HG03045 (cell line): ENCODE results near the gene CGN.

Experiments
- ATAC-seq: cut with Tn5 transposase; IDR thresholded peaks from one replicate; pipeline ENCODE4 v1.9.1; 2021; ENCODE audit warnings: mild to moderate bottlenecking, moderate library complexity; ENCODE audit not compliant: unreplicated experiment

CGN gene

DNA sequence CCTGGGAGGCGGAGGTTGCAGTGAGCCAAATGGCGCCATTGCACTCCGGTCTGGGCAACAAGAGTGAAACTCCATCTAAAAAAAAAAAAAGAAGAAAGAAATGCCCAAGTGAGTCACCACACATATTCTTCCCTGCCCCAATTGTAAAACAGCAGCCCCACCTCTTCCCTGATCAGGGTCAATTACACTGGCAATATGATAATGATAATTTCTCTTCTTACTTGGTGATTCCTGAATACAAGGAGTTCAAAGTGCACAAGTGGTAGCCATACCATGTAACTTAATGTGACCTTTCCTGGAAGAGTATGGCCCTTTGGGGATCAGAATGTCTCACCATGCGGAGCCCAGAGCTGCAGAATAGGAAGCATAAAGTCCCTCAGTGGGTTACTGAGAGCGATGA is 11.8 kb upstream of the CGN start:
- no peak for ATAC-seq

DNA sequence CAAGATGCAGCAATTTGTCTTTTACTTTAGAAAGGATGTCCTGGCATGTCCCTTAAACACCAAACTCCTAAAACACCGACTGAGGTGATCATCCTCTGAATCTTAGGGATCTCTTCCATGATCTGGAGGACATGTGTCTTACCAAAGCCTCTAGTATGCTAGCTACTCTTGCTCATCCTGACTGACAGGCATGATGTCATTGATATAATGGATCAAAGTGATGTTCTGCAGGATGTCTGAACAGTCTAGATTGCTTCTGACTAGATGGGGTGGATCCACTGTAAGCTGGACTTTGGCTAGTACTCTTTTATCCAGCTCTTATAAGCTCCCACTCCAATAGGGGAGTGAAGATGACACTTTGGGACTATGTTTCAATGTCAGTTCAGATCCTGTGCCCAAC is 11.3 kb upstream of the CGN start:
- no peak for ATAC-seq

DNA sequence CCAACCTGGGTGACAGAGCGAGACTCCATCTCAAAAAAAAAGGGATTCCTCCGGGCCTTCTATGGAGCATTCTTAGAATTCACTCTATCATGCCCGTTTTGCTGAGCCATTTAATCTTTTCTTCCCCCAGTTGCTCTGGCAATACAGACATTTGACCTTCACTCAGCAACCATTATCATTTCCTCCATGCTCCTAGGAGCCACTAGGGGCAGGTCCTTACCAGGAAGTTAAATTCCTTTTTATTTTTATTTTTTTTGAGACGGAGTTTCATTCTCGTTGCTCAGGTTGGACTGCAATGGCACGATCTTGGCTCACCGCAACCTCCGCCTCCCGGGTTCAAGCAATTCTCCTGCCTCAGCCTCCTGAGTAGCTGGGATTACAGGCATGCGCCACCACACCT is 9.7 kb upstream of the CGN start:
- ATAC-seq: no peak

DNA sequence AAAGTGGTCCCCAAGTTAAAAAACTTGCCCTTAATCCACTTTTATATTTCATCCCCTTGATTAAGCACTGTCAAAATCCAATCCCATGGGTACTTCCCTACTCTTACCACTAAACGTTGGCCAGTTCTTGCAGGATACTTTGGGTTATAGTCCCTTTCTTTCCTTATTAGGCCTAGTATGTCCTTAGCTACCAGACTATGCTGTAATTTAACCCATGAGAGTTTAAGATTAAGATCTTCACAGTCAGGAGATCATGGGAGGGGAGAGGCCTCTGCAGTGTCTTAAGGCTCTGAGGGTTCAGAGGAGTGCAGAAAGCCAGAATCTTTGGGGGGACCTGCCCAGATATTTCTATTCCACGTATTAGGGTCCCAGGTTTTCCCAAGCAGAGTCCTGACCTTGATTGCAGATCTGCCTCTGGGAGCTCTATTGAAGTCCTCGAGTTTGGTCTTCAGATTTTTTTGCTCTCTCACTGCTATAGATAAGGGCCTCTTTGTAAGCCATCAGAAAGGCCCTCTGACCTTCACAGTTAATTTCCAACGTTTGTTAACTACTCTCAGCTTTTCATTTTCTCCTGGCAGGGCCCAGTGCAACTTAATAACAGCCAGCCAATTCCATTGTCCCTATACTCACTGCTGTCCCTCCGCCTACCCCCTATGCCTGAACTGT is 9.0 kb upstream of the CGN start:
- no peak for ATAC-seq

DNA sequence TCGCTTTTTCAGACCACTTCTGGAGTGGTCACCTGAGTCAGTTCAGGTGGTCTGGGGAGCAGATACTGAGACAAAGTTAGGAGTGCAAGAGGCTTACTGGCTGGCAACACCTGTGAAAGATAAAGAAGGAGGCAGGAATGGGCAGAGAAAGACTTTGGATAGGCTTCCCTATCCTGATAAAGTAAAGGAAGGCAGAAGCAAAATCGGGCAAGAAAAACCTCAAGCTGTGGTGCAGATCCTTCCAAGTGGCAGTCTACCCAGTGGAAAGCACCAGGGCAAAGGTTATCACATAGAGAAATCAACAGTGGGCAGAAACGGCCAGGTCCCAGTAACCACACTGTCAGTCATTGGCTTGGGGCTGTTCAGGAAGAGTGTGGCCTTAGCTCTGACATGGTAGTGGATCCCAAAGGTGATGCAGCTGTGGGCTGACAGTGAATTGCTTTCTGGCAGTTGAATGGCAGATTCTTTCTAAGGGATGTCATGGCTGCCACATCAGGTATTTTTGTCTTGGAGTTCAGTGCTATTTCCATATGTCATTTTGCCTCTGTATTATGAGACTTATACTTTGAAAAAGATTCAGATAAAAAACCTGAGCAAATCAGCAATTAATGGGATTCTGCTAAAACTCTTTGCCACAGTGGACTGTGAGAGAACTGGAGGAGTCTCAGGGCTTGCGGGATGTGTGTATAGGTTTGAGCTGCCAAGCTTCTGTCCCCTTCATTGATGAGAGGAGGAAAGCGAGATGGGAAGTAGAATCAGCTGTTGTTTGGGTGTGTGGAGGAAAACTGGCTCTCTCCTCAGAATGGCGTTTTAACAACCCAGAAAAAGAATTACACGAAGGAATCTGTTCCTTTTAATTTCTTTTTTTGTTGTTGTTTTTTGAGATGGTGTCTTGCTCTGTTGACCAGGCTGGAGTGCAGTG is 8.1 kb upstream of the CGN start:
- ATAC-seq: no peak

DNA sequence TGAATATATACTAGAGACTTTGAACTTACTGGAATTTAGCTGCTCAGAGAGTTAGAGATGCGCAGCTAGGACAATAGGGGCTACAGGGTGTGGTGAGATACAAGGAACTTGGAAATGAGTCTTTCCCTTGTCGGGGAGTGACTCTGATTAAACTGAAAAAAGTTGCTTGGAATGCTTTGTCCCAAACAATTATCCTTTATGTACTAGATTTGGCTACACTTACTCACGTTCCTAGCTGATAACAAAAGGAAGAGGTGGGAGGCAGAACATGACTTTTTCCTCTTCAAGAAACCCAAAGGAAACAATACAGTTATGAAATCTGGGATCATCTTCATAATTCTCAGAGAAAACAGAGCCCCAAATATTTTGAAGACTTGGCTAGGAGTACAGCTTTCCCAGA is 6.9 kb upstream of the CGN start:
- ATAC-seq: no peak

DNA sequence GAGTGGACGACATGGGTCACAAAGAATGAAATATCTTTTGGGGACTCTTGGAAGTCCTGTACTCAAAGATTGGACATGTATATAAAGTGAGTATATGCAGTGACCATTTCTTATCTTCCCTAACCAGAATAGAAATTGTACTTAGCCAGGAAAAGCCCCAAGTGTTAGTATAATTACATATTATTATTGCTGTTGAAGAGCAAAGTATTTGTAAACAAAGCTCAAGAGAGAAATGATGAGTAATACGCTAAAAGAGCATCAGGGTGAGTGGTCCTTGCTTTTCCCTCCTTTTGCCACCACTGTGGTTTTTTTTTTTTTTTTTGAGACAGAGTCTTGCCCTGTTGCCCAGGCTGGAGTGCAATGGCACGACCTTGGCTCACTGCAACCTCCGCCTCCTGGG is 6.4 kb upstream of the CGN start:
- ATAC-seq: no peak

DNA sequence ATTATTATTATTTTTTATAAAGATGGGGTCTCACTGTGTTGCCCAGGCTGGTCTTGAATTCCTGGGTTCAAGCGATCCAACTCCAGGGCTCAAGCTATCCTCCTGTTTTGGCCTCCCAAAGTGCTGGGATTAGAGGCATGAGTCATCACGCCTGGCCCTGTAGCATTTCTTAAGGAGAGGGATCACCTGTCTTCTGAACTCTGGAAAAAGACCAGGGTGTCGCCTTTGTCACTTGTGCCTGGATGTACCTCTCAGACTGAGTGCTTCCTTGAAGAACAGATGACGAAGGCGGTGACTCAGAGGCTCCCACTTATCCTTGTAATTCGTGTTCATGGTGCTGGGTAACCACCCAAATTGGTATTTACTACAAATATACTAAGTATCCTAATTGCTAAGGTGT is 2.4 kb upstream of the CGN start:
- no peak for ATAC-seq

DNA sequence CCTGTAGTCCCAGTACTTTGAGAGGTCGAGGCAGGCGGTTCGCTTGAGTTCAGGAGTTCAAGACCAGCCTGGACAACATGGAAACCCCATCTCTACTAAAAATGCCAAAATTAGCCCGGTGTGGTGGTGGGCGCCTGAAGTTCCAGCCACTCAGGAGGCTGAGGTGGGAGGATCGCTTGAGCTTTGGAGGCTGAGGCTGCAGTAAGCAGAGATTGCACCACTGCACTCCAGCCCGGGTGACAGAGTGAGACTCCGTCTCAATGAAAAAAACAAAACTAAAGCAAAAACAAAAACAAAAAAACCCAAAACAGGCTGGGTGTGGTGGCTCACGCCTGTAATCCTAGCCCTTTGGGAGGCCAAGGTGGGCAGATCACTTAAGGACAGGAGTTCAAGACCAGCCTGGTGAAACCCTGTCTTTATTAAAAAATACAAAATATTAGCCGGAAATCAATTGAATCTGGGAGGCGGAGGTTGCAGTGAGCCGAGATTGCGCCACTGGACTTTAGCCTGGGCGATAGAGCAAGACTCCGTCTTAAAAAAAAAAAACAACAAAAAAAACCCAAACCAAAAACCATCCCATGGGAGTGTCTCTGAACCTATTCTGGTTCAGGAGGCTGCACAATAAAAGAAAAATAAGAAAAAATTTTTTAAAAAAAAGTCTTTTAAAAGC is 1.7 kb upstream of the CGN start:
- ATAC-seq: no peak

DNA sequence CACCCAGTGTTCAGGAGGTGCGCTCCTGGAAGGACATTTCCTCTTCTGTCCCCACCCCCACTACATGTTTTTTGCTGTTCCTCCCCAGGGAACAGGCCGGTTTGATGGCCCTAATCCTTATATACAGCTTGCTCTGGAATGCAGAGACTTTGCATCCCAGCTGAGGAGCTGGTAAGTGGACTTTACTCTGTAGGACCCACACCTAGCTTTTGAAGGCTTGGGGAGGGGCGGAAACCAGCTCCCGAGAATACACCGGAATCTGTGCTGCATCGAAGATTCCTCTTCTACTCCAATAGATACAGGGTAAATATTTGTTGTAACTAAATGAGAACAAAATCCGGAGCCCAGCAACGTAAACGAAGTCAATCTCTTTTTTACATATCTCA is 1.2 kb upstream of the CGN start:
- ATAC-seq: no peak

DNA sequence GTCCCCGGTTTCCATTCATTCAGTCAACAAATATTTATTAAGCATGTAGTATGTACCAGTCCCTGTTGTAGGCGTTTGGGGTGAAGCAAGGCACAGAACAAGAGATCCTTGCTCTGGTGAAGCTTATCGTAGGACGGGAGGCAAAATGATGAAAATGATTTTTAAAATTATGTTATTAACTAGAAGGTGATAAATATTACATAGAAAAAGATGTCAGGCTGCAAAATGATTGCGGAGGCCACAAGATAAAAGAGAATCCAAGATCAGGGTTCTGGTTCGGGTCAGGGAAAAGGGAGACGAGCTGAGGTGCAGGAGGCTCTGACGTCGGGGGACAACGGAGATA is 602 bp upstream of the CGN start:
- ATAC-seq: no peak

DNA sequence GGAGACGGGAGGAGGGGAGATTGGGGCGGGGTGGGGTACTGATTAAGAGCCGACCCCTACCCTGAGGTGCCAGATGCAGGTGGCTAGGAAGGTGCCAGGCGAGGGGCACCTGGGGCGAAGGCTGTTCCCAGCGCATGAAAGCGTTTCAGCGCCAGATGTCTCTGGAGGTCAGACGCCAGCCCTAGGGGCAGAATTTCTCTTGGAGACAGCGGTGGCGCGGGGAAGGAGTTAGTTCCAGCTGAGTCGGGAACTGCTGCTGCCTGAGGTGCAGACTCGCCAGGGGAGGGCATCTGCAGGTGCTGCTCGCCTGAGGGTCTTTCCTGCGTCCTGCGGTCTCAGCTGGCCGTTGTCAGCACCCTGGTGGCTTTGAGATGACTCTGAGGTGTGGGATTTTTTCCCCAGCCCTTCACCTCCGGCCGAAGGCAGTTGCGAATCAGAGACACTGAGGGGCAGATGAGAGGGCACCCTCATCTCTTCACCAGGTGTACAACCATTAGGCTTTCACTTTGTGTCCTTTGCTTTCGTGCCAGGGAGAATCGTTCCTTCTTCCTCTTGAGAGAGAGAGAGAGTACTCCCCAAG is 539 bp downstream of the CGN start:
- peak; percentile 19 for ATAC-seq

DNA sequence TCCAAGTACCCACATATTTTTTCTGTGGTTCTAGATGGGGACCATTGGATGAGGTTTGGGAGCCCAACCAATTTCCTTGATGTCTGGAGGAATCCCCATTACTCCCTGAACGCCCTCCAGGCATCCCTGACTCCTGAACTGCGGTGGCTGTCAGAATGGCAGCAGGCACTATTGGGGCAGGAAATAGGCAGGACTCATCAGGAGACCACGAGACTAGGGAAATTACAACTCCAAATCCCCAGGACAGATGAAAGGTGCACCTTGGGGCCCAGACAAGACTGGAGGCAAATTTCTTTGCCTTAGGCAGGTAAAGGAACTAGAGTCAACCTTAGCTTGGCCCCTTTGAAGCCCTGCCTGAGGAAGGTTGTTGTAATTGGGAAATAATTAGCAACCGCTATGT is 1.1 kb downstream of the CGN start:
- no peak for ATAC-seq

DNA sequence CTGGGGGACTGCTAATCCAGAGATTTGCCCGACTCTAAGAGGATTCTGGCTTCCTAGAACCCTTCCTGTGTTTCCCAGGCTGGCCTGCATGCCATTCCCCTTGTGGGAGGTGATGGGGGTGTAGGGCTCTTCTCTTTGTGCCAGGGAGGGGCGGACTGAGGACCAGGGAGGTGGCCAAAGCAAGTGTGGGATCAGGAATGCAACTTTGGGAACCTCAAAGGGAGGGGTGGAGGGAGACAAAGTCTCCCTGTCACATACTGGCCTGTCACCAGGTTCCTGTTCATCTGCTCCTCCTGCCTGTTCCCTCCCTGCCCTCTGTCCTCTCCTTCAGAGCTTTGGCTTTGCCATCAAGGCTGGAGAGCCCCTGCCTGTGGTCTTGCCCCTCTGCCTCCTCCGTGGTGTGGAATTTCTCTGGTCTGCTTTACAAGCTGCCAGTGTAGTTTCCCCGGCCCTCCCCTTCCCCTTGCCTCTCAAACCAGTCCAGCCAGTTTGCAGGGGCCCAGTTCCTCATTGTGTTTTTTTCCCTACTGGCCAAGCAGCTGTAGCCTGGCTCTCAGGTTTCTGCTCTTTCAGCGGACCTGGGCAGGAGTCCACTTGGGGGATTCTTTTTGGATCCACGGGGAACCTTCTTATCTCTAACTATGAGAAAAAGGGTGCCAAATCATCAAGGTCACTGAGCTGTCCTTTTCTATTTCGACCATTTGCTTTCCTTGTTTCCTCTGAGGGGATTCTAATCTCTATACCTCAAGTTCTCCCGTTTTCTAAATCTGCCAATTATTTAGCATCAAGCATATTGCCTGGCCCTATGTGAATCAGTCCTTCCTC is 1.8 kb downstream of the CGN start:
- ATAC-seq: no peak

DNA sequence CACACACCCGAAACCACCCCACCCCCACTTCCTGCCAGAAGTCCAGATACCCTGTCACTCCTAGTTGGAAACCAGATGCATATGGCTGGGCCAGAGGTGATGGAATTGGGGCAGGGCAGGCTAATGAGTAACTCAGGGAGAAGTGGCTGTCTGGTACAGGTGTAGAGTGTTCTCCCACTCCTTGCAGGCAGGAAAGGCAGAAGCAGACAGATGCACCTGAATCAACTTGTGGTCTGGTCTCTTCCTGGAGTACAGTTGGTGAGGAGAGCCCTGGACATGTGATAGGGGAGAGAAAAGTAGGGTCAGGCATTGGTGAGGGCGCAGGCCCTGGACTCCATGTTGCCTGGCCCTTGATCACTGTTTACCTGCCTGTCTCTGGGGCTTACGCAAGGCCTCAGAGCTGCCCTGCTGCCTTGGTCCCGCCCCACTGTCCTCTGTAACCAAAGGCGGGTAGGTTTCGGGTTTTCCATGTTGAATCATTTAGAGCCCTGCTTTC is 2.5 kb downstream of the CGN start:
- ATAC-seq: no peak

DNA sequence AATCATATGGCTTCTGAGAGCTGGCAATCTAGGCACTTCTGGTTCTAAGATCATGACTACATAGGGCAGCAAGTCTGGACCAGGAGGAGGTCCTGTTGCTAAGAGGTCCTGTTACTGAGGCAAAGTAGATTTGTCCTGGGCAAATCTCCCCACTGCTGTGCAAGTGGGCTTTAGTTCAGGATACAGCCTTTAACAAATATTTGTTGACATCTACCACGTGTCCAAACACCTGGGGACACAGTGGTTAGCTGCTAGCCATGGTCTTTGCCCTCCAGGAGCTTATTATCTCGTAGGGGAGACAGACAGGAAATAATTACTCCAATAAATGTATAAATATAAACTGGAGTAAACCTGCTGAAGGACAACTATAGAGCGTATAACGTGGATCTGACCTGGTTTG is 3.2 kb downstream of the CGN start:
- no peak for ATAC-seq

DNA sequence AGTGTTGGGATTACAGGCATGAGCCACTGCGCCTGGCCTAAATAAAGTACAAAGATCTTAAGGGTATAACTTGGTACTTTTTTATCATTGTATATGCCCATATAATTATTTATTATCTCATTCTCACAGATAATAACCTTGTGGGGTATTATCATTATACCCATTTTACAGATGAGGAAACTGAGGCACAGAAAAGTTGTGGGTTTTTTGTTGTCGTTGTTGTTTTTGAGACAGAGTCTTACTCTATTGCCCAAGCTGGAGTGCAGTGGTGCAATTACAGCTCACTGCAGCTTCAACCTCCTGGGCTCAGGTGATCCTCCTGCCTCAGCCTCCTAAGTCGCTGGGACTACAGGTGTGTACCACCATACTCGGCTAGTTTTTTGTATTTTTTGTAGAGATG is 4.1 kb downstream of the CGN start:
- no peak for ATAC-seq

DNA sequence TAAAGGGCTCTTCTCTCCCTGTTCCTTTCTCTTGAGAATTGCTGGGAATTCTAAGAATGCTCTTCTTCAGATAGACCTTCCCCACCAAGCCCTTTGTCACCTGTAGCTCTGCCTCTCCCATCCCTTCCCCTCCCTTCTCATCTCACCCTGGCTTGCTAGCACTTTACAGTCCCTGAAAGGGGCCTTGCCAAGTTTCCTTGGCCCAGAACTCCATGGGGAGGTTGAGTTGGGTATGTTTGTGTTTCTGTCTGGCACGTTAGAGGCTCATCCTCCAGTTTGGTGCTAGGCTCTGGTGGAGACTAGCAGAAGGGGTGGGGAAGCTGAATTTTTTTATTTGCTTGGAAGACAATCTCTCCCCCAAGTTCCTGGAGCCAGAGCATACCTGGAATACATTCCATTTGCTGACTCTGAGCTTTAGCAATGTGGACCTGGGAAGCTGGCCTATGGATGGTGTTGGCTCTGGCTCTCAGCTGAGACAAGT is 4.9 kb downstream of the CGN start:
- no peak for ATAC-seq

DNA sequence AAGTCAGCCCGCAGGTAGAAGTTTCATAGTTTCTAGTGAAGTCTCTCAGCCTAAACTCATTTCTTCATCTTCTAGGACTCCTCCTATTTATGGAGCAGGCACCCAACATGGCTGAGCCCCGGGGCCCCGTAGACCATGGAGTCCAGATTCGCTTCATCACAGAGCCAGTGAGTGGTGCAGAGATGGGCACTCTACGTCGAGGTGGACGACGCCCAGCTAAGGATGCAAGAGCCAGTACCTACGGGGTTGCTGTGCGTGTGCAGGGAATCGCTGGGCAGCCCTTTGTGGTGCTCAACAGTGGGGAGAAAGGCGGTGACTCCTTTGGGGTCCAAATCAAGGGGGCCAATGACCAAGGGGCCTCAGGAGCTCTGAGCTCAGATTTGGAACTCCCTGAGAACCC is 7.2 kb downstream of the CGN start:
- no peak for ATAC-seq

DNA sequence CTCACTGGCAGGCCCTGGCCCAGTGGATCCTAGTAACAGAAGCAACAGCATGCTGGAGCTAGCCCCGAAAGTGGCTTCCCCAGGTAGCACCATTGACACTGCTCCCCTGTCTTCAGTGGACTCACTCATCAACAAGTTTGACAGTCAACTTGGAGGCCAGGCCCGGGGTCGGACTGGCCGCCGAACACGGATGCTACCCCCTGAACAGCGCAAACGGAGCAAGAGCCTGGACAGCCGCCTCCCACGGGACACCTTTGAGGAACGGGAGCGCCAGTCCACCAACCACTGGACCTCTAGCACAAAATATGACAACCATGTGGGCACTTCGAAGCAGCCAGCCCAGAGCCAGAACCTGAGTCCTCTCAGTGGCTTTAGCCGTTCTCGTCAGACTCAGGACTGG is 7.7 kb downstream of the CGN start:
- no peak for ATAC-seq

DNA sequence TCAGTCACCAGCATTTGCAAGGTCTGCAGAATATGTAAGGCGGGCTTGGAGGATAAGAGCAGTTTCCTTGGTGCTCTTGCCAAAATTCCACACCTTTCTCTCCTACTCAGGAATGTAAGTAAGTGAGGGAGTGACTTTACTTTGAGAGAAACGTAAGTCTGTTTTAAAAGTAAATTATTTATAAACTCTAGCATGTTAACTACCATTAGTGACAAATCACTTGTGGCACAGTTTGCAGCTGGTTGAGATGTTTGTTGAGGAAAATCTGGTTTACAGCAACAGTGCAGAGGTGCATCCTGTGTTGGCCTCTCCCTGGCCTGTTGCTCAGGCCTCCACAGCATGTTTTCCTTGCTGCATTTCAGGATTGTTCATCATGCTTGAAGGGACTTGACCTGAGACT is 8.5 kb downstream of the CGN start:
- ATAC-seq: no peak
